Measurements from ENCODE around the gene RGS4. TPM values are rescaled to one million over a fixed set of nuclear protein-coding genes. Genes with fewer than 3 reads are reported as not detected.
"Not testable (repeated sequence)": the region's sequence is repeated elsewhere in the genome, so short reads cannot be mapped to it uniquely, and the experiment has no call there.

Gene RGS4
- polyA plus RNA-seq, 1 experiment, result 25.8 TPM

DNA sequence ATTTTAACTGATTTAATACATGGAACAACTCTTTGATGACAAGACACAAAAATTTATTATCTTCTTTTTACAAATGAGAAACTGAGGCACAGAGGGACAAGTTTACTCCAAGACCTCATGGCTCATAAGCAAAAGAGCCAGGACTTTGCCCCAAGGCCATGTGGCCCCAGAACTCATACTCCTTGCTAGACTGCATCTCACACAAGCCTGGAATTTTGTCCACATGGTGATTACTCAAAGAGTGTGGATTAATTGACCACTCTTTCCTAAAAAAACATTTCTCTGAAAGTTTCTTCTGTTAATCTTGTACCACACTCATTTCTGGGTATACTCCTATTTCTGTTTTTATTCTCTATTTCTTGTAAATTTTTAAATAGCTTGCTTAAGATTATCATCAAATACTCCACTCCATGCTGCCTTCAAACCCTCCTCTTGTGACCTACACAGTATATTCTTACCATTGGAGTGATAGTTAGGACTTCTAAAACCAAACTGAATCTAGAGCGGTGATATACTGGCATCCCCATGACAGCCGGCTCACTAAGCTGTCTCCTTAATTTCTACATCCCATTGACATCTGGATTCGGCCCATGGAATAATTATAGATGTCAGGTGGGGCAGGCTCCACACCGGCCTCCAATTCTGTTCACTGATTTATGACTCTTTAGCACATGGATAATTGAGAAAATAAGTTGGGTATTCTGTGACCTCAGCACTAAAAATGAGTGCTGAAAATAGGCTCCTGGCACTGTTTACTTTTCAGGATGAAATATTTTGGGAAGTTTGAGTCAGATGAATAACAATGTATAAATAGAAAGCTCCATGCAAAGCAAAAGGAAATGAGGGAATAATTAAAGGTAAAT lies 16.1 kb downstream of the RGS4 start:
- Histone ChIP-seq H3K4me3 (ENCODE audit: low read depth, low read length) (no peak overlapping the region), H3K36me3 (ENCODE audit: control insufficient read depth, insufficient read depth, low read length) (no peaks in the 10 kb centered on the region), H3K27me3 (ENCODE audit: control insufficient read depth, insufficient read depth, low read length) (no peaks in the 10 kb centered on the region)
- ChIA-PET POLR2A (no interaction called here), CTCF (interaction anchor here (0.9 to 4.5 kb wide), 5 partner anchors 13 to 231 kb away, joined by 3 to 18 read pairs (median 4); partner anchors contain the start of gene RGS4)
- TF ChIP-seq, protein P1, sequence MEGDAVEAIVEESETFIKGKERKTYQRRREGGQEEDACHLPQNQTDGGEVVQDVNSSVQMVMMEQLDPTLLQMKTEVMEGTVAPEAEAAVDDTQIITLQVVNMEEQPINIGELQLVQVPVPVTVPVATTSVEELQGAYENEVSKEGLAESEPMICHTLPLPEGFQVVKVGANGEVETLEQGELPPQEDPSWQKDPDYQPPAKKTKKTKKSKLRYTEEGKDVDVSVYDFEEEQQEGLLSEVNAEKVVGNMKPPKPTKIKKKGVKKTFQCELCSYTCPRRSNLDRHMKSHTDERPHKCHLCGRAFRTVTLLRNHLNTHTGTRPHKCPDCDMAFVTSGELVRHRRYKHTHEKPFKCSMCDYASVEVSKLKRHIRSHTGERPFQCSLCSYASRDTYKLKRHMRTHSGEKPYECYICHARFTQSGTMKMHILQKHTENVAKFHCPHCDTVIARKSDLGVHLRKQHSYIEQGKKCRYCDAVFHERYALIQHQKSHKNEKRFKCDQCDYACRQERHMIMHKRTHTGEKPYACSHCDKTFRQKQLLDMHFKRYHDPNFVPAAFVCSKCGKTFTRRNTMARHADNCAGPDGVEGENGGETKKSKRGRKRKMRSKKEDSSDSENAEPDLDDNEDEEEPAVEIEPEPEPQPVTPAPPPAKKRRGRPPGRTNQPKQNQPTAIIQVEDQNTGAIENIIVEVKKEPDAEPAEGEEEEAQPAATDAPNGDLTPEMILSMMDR (IDR thresholded peaks at IDR 0.05; ENCODE audit: insufficient read depth, low read depth, low read length), result no peak
- peak; percentile 46 for DNase-seq (ENCODE audit: low read depth)

DNA sequence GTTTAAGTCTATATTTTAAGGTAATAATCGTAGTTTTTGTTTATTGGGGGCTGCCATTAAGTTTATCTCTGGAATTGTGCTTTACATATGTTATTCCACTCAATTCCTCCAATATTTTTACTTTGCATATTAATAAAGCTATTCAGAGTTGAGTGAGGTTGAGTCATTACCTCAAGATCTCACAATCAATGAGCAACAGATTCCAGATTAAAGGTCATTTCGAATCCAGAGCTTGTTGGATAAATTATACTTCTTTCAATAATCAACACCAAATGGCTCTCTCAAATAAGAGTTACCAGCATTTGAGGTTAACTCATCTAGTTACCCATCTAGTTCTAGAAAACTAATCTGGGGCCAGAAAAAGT lies 16.7 kb downstream of the RGS4 start:
- CTCF ChIA-PET, result interaction anchor here (0.9 to 4.5 kb wide), 5 partner anchors 13 to 232 kb away, joined by 3 to 18 read pairs (median 4); partner anchors contain the start of gene RGS4
- DNase-seq (ENCODE audit: low read depth), result no peak
- no peak overlapping the region for H3K4me3 ChIP-seq (ENCODE audit: low read depth, low read length)
- H3K36me3 ChIP-seq (ENCODE audit: control insufficient read depth, insufficient read depth, low read length), result no peaks in the 10 kb centered on the region
- POLR2A ChIA-PET, result interaction anchor here (0.6 kb wide), 1 partner anchor 8 kb away, joined by 3 read pairs; no protein-coding TSS in a partner anchor
- TF ChIP-seq, protein P1 (IDR thresholded peaks at IDR 0.05; ENCODE audit: insufficient read depth, low read depth, low read length), result no peak
- H3K27me3 ChIP-seq (ENCODE audit: control insufficient read depth, insufficient read depth, low read length), result no peaks in the 10 kb centered on the region

DNA sequence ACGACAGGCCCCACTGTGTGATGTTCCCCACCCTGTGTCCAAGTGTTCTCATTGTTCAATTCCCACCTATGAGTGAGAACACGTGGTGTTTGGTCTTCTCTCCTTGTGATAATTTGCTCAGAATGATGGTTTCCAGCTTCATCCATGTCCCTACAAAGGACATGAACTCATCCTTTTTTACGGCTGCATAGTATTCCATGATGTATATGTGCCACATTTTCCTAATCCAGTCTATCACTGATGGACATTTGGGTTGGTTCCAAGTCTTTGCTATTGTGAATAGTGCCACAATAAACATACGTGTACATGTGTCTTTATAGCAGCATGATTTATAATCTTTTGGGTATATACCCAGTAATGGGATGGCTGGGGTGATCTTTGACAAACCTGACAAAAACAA lies 20.0 kb downstream of the RGS4 start:
- H3K4me3 ChIP-seq (ENCODE audit: low read depth, low read length); H3K27me3 ChIP-seq (ENCODE audit: control insufficient read depth, insufficient read depth, low read length); POLR2A ChIA-PET; H3K36me3 ChIP-seq (ENCODE audit: control insufficient read depth, insufficient read depth, low read length); DNase-seq (ENCODE audit: low read depth): not testable (repeated sequence)
- CTCF ChIA-PET, result interaction anchor here (0.9 kb wide), 1 partner anchor 16 kb away, joined by 3 read pairs; no protein-coding TSS in a partner anchor

DNA sequence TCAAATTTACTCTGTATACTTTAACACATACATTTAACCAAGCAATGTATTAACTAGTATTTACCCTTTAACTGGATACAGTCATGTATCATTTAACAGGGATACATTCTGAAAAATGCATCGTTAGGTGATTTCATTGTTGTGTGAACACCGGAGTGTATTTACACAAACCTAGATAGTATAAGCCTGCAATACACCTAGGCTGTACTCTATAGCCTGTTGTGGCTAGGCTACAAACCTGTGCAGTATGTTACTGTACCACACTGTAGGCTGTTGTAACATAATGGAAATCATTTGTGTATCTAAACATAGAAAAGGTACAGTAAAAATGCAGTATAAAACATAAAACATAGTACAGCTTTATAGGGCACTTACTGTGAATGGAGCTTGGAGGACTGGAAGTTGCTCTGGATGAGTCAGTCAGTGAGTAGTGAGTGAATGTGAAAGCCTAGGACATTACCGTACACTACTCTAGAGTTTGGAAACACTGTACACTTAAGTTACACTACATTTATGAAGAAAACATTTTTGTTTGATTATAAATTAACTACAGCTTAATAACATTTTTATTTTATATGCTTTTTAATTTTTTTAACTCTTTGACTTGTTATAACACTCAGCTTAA lies 21.3 kb downstream of the RGS4 start:
- TF ChIP-seq, protein P1 (IDR thresholded peaks at IDR 0.05; ENCODE audit: insufficient read depth, low read depth, low read length), result no peak
- ChIA-PET POLR2A (no interaction called here), CTCF (interaction anchor here (0.6 to 0.9 kb wide), 2 partner anchors 13 to 465 kb away, joined by 3 to 6 read pairs; no protein-coding TSS in a partner anchor)
- Histone ChIP-seq H3K4me3 (ENCODE audit: low read depth, low read length) (no peak overlapping the region), H3K27me3 (ENCODE audit: control insufficient read depth, insufficient read depth, low read length) (no peaks in the 10 kb centered on the region), H3K36me3 (ENCODE audit: control insufficient read depth, insufficient read depth, low read length) (no peaks in the 10 kb centered on the region)
- no peak for DNase-seq (ENCODE audit: low read depth)

DNA sequence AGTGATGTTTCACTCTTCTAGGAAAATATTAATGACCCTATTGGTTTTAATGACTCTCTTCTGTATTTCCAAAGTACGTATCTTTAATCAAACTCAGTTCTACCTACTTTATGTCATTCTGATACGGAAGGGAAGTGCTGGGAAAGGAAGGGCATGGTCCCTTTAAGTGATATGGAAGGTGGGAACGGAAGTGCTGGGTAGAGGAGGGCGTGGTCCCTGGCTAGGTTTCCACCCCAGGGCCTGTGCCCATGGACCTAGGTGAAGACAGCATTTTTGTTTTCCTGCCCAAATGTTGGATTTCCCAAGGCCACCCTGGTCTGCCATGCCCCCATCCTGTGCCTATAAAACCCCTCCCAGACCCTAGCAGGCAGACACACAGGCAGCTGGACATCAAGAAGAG lies 24.0 kb downstream of the RGS4 start:
- no peak for DNase-seq (ENCODE audit: low read depth)
- Histone ChIP-seq H3K27me3 (ENCODE audit: control insufficient read depth, insufficient read depth, low read length) (no peaks in the 10 kb centered on the region), H3K36me3 (ENCODE audit: control insufficient read depth, insufficient read depth, low read length) (no peaks in the 10 kb centered on the region), H3K4me3 (ENCODE audit: low read depth, low read length) (no peak overlapping the region)
- POLR2A ChIA-PET, result no interaction called here
- CTCF ChIA-PET, result no interaction called here
- TF ChIP-seq, protein P1 (IDR thresholded peaks at IDR 0.05; ENCODE audit: insufficient read depth, low read depth, low read length), result no peak

All from BJ (cell line).